Erythroblast (primary cell): ENCODE measurements around the gene MFRP.

Source experiments
- GATA1 ChIP-seq: IDR thresholded peaks from 2 replicates; pipeline ENCODE4 v1.6.1; 2011; ENCODE audit warnings: low read depth, mild to moderate bottlenecking, control low read depth, low read length, moderate library complexity
- POLR2A ChIP-seq: IDR thresholded peaks from 2 replicates; pipeline ENCODE4 v1.6.1; 2011; ENCODE audit warnings: mild to moderate bottlenecking, low read length

DNA sequence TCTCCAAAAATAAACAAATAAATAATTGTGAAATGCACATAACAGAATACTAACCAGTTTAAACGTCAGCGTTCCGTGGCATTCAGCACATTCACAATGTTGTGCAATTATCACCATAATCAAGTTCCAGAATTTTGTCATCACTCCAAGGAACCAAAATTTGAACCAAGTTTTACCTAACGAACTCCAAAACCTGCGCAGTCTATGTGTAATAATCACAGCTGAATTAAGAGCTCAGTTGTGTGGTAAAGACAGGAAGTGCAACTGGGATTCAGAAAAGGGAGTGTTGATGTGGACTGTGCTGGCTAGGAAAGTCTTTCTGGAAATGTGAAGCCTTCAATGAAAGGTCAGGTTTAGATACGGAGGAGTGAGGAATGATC lies 24.2 kb downstream of the MFRP start:
- TF ChIP-seq POLR2A (no peak), GATA1 (no peak)
